ENCODE results near the gene CXCL8. TPM values are rescaled to one million over a fixed set of nuclear protein-coding genes. Genes with fewer than 3 reads are reported as not detected.
A peak's percentile ranks its signal among the peaks of the same experiment; 100 is the strongest.

The CXCL8 gene
- polyA plus RNA-seq, 1 experiment: 4.3 TPM

DNA sequence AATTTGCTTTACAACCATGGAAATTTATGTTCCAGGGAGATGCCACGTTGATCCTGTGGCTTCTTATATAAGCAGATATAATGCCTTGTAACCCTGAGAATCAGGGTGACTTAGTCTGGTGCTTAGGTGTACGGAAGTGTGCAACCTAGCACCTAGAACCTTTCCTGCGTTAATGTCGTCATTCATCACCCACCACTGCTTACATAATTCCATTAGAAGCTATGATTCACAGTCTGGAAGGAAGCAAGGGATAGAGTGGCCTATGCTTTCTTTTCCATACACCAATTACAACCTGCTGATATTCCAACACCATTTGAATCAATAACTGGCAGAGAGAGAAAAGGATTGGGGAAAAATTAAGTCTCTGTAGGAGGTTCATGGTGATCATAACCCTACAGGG, 17.3 kb upstream of the CXCL8 start:
- no peak for TF ChIP-seq CTCF (IDR thresholded peaks at IDR 0.05; ENCODE audit: low read depth, low read length)
- CTCF ChIA-PET: no interaction called here
- Histone ChIP-seq H3K27me3 (ENCODE audit: control insufficient read depth, insufficient read depth, low read length) (no peaks in the 10 kb centered on the region), H3K27ac (ENCODE audit: low read depth, low read length) (no peak overlapping the region), H3K9me3 (ENCODE audit: control insufficient read depth, insufficient read depth, low read length) (no peaks in the 10 kb centered on the region), H3K4me3 (ENCODE audit: low read depth, low read length) (no peak overlapping the region)
- DNase-seq (ENCODE audit: low read depth, low spot score): no peak
- POLR2A ChIA-PET: no interaction called here

- no peak for TF ChIP-seq CTCF (IDR thresholded peaks at IDR 0.05; ENCODE audit: low read depth, low read length)
- no peaks in the 10 kb centered on the region for H3K27me3 ChIP-seq (ENCODE audit: control insufficient read depth, insufficient read depth, low read length)
- no peak overlapping the region for H3K27ac ChIP-seq (ENCODE audit: low read depth, low read length)
- H3K9me3 ChIP-seq (ENCODE audit: control insufficient read depth, insufficient read depth, low read length): no peaks in the 10 kb centered on the region
- CTCF ChIA-PET: no interaction called here
- no peak for DNase-seq (ENCODE audit: low read depth, low spot score)
- no peak overlapping the region for H3K4me3 ChIP-seq (ENCODE audit: low read depth, low read length)
- POLR2A ChIA-PET: no interaction called here
Observed at GRCh38 chr4:73723928-73724327, 16.4 kb upstream of the CXCL8 start.

- CTCF ChIA-PET: interaction anchor here (0.6 to 1.1 kb wide), 2 partner anchors 56 to 132 kb away, joined by 3 read pairs; no protein-coding TSS in a partner anchor
- no peak for DNase-seq (ENCODE audit: low read depth, low spot score)
- Histone ChIP-seq H3K27me3 (ENCODE audit: control insufficient read depth, insufficient read depth, low read length) (no peaks in the 10 kb centered on the region), H3K27ac (ENCODE audit: low read depth, low read length) (no peak overlapping the region), H3K9me3 (ENCODE audit: control insufficient read depth, insufficient read depth, low read length) (no peaks in the 10 kb centered on the region), H3K4me3 (ENCODE audit: low read depth, low read length) (no peak overlapping the region)
- no peak for TF ChIP-seq CTCF (IDR thresholded peaks at IDR 0.05; ENCODE audit: low read depth, low read length)
- POLR2A ChIA-PET: no interaction called here
Observed at GRCh38 chr4:73725510-73725909, 14.9 kb upstream of the CXCL8 start.

GRCh38 chr4:73725985-73726384, 14.4 kb upstream of the CXCL8 start:
- H3K4me3 ChIP-seq (ENCODE audit: low read depth, low read length): no peak overlapping the region

GRCh38 chr4:73727685-73728084, 12.7 kb upstream of the CXCL8 start:
- no peak for DNase-seq (ENCODE audit: low read depth, low spot score)
- ChIA-PET CTCF (interaction anchor here (0.8 to 1.5 kb wide), 4 partner anchors 66 to 407 kb away, joined by 3 to 8 read pairs (median 3); no protein-coding TSS in a partner anchor), POLR2A (interaction anchor here (0.7 kb wide), 1 partner anchor 41 kb away, joined by 3 read pairs; no protein-coding TSS in a partner anchor)
- no peak overlapping the region for H3K4me3 ChIP-seq (ENCODE audit: low read depth, low read length)
- no peak for TF ChIP-seq CTCF (IDR thresholded peaks at IDR 0.05; ENCODE audit: low read depth, low read length)
- H3K27me3 ChIP-seq (ENCODE audit: control insufficient read depth, insufficient read depth, low read length): no peaks in the 10 kb centered on the region
- no peaks in the 10 kb centered on the region for H3K9me3 ChIP-seq (ENCODE audit: control insufficient read depth, insufficient read depth, low read length)
- no peak overlapping the region for H3K27ac ChIP-seq (ENCODE audit: low read depth, low read length)

More at GRCh38 chr4:73725985-73726384, 14.4 kb upstream of the CXCL8 start:
- H3K27me3 ChIP-seq (ENCODE audit: control insufficient read depth, insufficient read depth, low read length): no peaks in the 10 kb centered on the region
- peak; percentile 70 for DNase-seq (ENCODE audit: low read depth, low spot score)
- ChIA-PET CTCF (interaction anchor here (0.7 to 1.4 kb wide), 4 partner anchors 10 to 197 kb away, joined by 3 to 8 read pairs (median 3); no protein-coding TSS in a partner anchor), POLR2A (no interaction called here)
- H3K9me3 ChIP-seq (ENCODE audit: control insufficient read depth, insufficient read depth, low read length): no peaks in the 10 kb centered on the region
- no peak for TF ChIP-seq CTCF (IDR thresholded peaks at IDR 0.05; ENCODE audit: low read depth, low read length)
- no peak overlapping the region for H3K27ac ChIP-seq (ENCODE audit: low read depth, low read length)
